ENCODE measurements around the gene DGCR6L.
A peak's percentile ranks its signal among the peaks of the same experiment; 100 is the strongest.
"Not testable (repeated sequence)": the region's sequence is repeated elsewhere in the genome, so short reads cannot be mapped to it uniquely, and the experiment has no call there.

Gene DGCR6L

GRCh38 chr22:20291604-20292063, 28.2 kb downstream of the DGCR6L start:
- DNase-seq (ENCODE audit: low spot score) = no peak

GRCh38 chr22:20291249-20291586, 28.6 kb downstream of the DGCR6L start:
- no peak for DNase-seq (ENCODE audit: low spot score)

GRCh38 chr22:20290578-20291248, 29.1 kb downstream of the DGCR6L start:
- DNase-seq (ENCODE audit: low spot score) = no peak

GRCh38 chr22:20290045-20290392, 29.8 kb downstream of the DGCR6L start:
- no peak for DNase-seq (ENCODE audit: low spot score)

GRCh38 chr22:20289182-20290044, 30.4 kb downstream of the DGCR6L start:
- DNase-seq (ENCODE audit: low spot score) = not testable (repeated sequence)

- not testable (repeated sequence) for DNase-seq (ENCODE audit: low spot score)
Observed at GRCh38 chr22:20286784-20287423, 33.0 kb downstream of the DGCR6L start.

GRCh38 chr22:20286312-20286660, 33.6 kb downstream of the DGCR6L start:
- DNase-seq (ENCODE audit: low spot score) = not testable (repeated sequence)

- DNase-seq (ENCODE audit: low spot score) = peak; percentile 20
Observed at GRCh38 chr22:20285473-20286311, 34.2 kb downstream of the DGCR6L start.

- no peak for DNase-seq (ENCODE audit: low spot score)
Observed at GRCh38 chr22:20284471-20285086, 35.3 kb downstream of the DGCR6L start.

GRCh38 chr22:20283674-20284066, 36.2 kb downstream of the DGCR6L start:
- no peak for DNase-seq (ENCODE audit: low spot score)

- DNase-seq (ENCODE audit: low spot score) = no peak
Observed at GRCh38 chr22:20282901-20283673, 36.8 kb downstream of the DGCR6L start.

GRCh38 chr22:20281891-20282290, 38.0 kb downstream of the DGCR6L start:
- no peak for DNase-seq (ENCODE audit: low spot score)

- not testable (repeated sequence) for DNase-seq (ENCODE audit: low spot score)
Observed at GRCh38 chr22:20281473-20281872, 38.4 kb downstream of the DGCR6L start.

GRCh38 chr22:20280866-20281265, 39.0 kb downstream of the DGCR6L start:
- no peak for DNase-seq (ENCODE audit: low spot score)

GRCh38 chr22:20280163-20280562, 39.7 kb downstream of the DGCR6L start:
- DNase-seq (ENCODE audit: low spot score) = not testable (repeated sequence)

- peak; percentile 49 for DNase-seq (ENCODE audit: low spot score)
Observed at GRCh38 chr22:20279662-20280134, 40.2 kb downstream of the DGCR6L start.

GRCh38 chr22:20278726-20279490, 41.0 kb downstream of the DGCR6L start:
- DNase-seq (ENCODE audit: low spot score) = not testable (repeated sequence)

- not testable (repeated sequence) for DNase-seq (ENCODE audit: low spot score)
Observed at GRCh38 chr22:20277936-20278635, 41.8 kb downstream of the DGCR6L start.

- no peak for DNase-seq (ENCODE audit: low spot score)
Observed at GRCh38 chr22:20276468-20276867, 43.4 kb downstream of the DGCR6L start.

Measured in SW480 (cell line).